Neural progenitor cell (in vitro differentiated cells): ENCODE measurements around the gene MYBBP1A. TPM values are rescaled to one million over a fixed set of nuclear protein-coding genes. Genes with fewer than 3 reads are reported as not detected.

ENCODE experiments used
- DNase-seq: peaks from one replicate; pipeline ENCODE4 v3.0.0-alpha.2; 2016; ENCODE audit warnings: low spot score
- H2AFZ ChIP-seq: fragments of 200-600 bp; sonication (generic); replicated peaks from 2 replicates; pipeline ENCODE4 v1.6.1; 2016; ENCODE audit warnings: antibody characterized with exemption
- H3F3A ChIP-seq: fragments of 200-600 bp; sonication (generic); 2 replicates; pipeline ENCODE4 v1.6.1; 2016; ENCODE audit warnings: antibody characterized with exemption, low read depth
- H3K27ac ChIP-seq: fragments of 200-600 bp; sonication (generic); 2 replicates; pipeline ENCODE4 v1.5.1; 2016; ENCODE audit warnings: mild to moderate bottlenecking
- H3K27me3 ChIP-seq: fragments of 200-600 bp; sonication (generic); 2 replicates; pipeline ENCODE4 v1.6.1; 2016; ENCODE audit warnings: mild to moderate bottlenecking, moderate library complexity
- H3K36me3 ChIP-seq: fragments of 200-600 bp; sonication (generic); 2 replicates; pipeline ENCODE4 v1.5.1; 2016
- H3K4me1 ChIP-seq: fragments of 200-600 bp; sonication (generic); 2 replicates; pipeline ENCODE4 v1.6.1; 2016; ENCODE audit warnings: mixed run types
- H3K4me2 ChIP-seq: fragments of 200-600 bp; sonication (generic); 2 replicates; pipeline ENCODE4 v1.6.1; 2016
- H3K4me3 ChIP-seq: fragments of 200-600 bp; sonication (generic); 2 replicates; pipeline ENCODE4 v1.5.1; 2016
- H3K79me2 ChIP-seq: fragments of 200-600 bp; sonication (generic); 2 replicates; pipeline ENCODE4 v1.6.1; 2016; ENCODE audit warnings: low read depth
- H3K9ac ChIP-seq: fragments of 200-600 bp; sonication (generic); 2 replicates; pipeline ENCODE4 v1.6.1; 2016
- H3K9me3 ChIP-seq: fragments of 200-600 bp; sonication (generic); 2 replicates; pipeline ENCODE4 v1.5.1; 2016; ENCODE audit warnings: low read depth
- H4K20me1 ChIP-seq: fragments of 200-600 bp; sonication (generic); 2 replicates; pipeline ENCODE4 v1.6.1; 2016; ENCODE audit warnings: low read depth
- H3K27ac Mint-ChIP-seq: 3 replicates; pipeline ENCODE4 v1.8.0; 2021; ENCODE audit warnings: mixed read lengths
- H3K27me3 Mint-ChIP-seq: 2 replicates; pipeline ENCODE4 v1.8.0; 2022; ENCODE audit warnings: low read depth, mild to moderate bottlenecking, inconsistent platforms, moderate library complexity, mixed read lengths; ENCODE audit not compliant: insufficient read depth
- H3K36me3 Mint-ChIP-seq: 3 replicates; pipeline ENCODE4 v1.8.0; 2021; ENCODE audit warnings: mixed read lengths
- H3K4me1 Mint-ChIP-seq: 3 replicates; pipeline ENCODE4 v1.8.0; 2021; ENCODE audit warnings: mixed read lengths
- H3K4me3 Mint-ChIP-seq: 3 replicates; pipeline ENCODE4 v1.8.0; 2021; ENCODE audit warnings: mild to moderate bottlenecking, moderate library complexity, mixed read lengths
- H3K9me3 Mint-ChIP-seq: 3 replicates; pipeline ENCODE4 v1.8.0; 2020; ENCODE audit warnings: mixed read lengths
- CTCF ChIP-seq: fragments of 200-600 bp; sonication (generic); IDR thresholded peaks from 2 replicates; pipeline ENCODE4 v1.5.1; 2017; ENCODE audit warnings: antibody characterized with exemption, mild to moderate bottlenecking
- EZH2 ChIP-seq: fragments of 200-600 bp; sonication (generic); IDR thresholded peaks from 2 replicates; pipeline ENCODE4 v1.6.1; 2017; ENCODE audit warnings: antibody characterized with exemption, mild to moderate bottlenecking, moderate library complexity
- EZH2phosphoT487 ChIP-seq: fragments of 200-600 bp; sonication (generic); IDR thresholded peaks from 2 replicates; pipeline ENCODE4 v1.6.1; 2017; ENCODE audit warnings: antibody characterized with exemption
- total RNA-seq: library from RNA; depleted of rRNA; stranded (reverse); fragments of >200 nt; gene quantifications from 2 replicates; pipeline ENCODE4 v1.2.3, GENCODE V29; 2015; ENCODE audit warnings: low replicate concordance

Gene MYBBP1A
- total RNA-seq, 1 donor from 2014 or later: 17.4 TPM

DNA sequence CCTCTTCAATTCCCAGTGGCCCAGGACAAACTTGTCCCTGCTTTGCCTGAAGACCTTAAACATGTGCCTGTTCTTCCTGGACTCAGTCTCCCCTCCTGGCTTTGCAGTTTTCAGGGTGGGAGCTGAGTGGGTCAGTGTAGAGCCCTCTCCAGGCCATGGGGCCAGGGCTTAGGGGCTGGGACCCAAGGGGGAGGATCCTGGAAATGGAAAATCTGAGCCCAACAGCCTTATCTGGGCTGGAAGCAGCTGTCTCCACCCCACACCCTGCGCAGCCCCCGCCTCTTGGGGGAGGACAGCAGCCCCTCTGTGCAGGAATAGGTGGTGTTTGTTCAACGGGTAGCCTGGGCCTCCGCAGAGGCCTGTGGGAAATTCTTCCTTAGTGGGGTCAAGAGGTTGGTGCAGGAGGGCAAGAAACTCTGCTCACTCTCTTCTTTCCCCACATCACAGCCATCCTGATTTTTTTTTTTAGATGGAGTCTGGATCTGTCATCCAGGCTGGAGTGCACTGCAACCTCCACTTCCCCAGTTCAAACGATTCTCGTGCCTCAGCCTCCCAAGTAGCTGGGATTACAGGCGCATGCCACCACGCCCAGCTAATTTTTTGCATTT is 22.3 kb upstream of the MYBBP1A start:
- Mint-ChIP-seq H3K4me1 (peaks cover 31% of the 10 kb centered on the region), H3K36me3 (no peaks in the 10 kb centered on the region), H3K27me3 (peaks cover 13% of the 10 kb centered on the region), H3K9me3 (no peaks in the 10 kb centered on the region), H3K27ac (peak overlapping the region; percentile 66), H3K4me3 (no peak overlapping the region)
- no peaks in the 10 kb centered on the region for H3K79me2 ChIP-seq
- no peak overlapping the region for H3K4me3 ChIP-seq
- H3K4me2 ChIP-seq: peak overlapping the region; percentile 37
- no peaks in the 10 kb centered on the region for H4K20me1 ChIP-seq
- H3F3A ChIP-seq: peaks cover 15% of the 10 kb centered on the region
- no peaks in the 10 kb centered on the region for H3K36me3 ChIP-seq
- H2AFZ ChIP-seq: peak overlapping the region; percentile 60
- TF ChIP-seq EZH2phosphoT487 (no peak), CTCF (no peak), EZH2 (no peak)
- H3K9ac ChIP-seq: no peak overlapping the region
- DNase-seq: no peak
- peaks cover 2% of the 10 kb centered on the region for H3K27me3 ChIP-seq
- H3K4me1 ChIP-seq: peaks cover 30% of the 10 kb centered on the region
- H3K27ac ChIP-seq: peak overlapping the region; percentile 24
- no peaks in the 10 kb centered on the region for H3K9me3 ChIP-seq

DNA sequence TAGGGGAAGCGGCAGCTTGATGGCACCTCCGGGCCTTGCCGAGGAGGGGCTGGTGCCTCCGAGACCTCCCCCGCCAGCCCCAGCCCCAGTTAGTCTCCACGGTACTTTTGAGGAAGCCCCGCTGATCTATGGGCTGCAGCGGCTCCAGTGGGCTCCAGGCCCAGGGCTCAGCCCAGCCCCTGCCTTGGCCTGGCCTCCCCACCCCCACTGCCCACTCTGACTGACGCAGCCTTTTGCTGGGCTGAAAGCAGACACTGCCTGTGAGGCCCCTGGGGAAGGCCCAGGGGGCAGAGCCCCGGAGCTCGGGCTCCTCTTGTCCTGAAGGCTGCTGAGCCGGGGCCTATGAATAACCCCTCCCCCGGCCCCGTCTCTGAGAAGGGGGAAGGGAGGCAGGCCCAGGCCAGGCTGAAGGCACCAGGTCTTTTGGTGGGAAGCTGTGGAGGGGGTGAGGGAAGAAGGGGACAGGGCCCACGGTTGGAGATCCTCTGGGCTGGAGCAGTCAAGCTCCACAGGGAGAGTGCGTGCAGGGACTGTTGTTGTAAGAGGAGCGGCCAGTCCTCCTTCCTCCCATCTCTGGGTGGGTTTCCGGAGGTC is 21.6 kb upstream of the MYBBP1A start:
- Mint-ChIP-seq H3K9me3 (no peaks in the 10 kb centered on the region), H3K27ac (peak overlapping the region; percentile 66)
- H3K9ac ChIP-seq: no peak overlapping the region

DNA sequence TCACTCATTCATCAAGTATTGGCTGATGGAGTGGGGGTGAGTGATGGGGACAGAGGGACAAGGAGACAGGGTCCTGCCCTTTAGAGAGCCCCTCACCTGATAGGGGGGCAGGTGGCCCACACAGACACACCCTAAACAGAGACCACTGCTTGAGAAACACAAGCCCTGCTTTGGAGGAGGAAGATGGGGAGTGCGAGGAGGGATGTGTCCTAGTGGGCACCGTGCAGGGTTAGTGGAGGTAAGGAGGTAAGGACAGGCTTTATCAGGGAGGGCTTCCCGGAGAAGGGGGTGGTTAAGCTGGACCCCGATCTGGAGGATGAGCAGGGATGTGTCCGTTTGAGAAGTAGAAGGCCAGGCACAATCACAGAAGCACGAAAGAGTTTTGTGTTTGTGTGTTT is 21.0 kb upstream of the MYBBP1A start:
- peaks cover 27% of the 10 kb centered on the region for H3K4me1 Mint-ChIP-seq
- Histone ChIP-seq H3K27me3 (no peaks in the 10 kb centered on the region), H2AFZ (peak overlapping the region; percentile 60)

More for the DNA sequence above, 21.6 kb upstream of the MYBBP1A start:
- Histone ChIP-seq H3K79me2 (no peaks in the 10 kb centered on the region), H3K27ac (peak overlapping the region; percentile 24), H3K27me3 (no peaks in the 10 kb centered on the region), H3K36me3 (no peaks in the 10 kb centered on the region), H2AFZ (peak overlapping the region; percentile 60), H3K4me2 (peak overlapping the region; percentile 37), H4K20me1 (no peaks in the 10 kb centered on the region), H3F3A (peaks cover 15% of the 10 kb centered on the region), H3K9me3 (no peaks in the 10 kb centered on the region), H3K4me3 (no peak overlapping the region), H3K4me1 (peaks cover 23% of the 10 kb centered on the region)
- peaks cover 10% of the 10 kb centered on the region for H3K27me3 Mint-ChIP-seq
- no peak for TF ChIP-seq EZH2
- TF ChIP-seq CTCF: no peak
- no peak for TF ChIP-seq EZH2phosphoT487
- H3K4me3 Mint-ChIP-seq: no peak overlapping the region
- peaks cover 30% of the 10 kb centered on the region for H3K4me1 Mint-ChIP-seq
- no peaks in the 10 kb centered on the region for H3K36me3 Mint-ChIP-seq
- DNase-seq: peak; percentile 85

More for the DNA sequence above, 21.0 kb upstream of the MYBBP1A start:
- TF ChIP-seq CTCF (no peak), EZH2phosphoT487 (no peak), EZH2 (no peak)
- no peaks in the 10 kb centered on the region for H3K36me3 ChIP-seq
- H4K20me1 ChIP-seq: no peaks in the 10 kb centered on the region
- Mint-ChIP-seq H3K9me3 (no peaks in the 10 kb centered on the region), H3K27ac (peak overlapping the region; percentile 92), H3K4me3 (no peak overlapping the region), H3K36me3 (no peaks in the 10 kb centered on the region), H3K27me3 (peaks cover 6% of the 10 kb centered on the region)
- H3K79me2 ChIP-seq: no peaks in the 10 kb centered on the region
- peaks cover 15% of the 10 kb centered on the region for H3F3A ChIP-seq
- no peak for DNase-seq
- H3K27ac ChIP-seq: no peak overlapping the region
- H3K4me1 ChIP-seq: peaks cover 22% of the 10 kb centered on the region
- H3K9ac ChIP-seq: no peak overlapping the region
- no peaks in the 10 kb centered on the region for H3K9me3 ChIP-seq
- peak overlapping the region; percentile 37 for H3K4me2 ChIP-seq
- no peak overlapping the region for H3K4me3 ChIP-seq
